GM21723 (cell line): ENCODE data around the gene SCLT1.

Source experiments
- ATAC-seq: cut with Tn5 transposase; IDR thresholded peaks from one replicate; pipeline ENCODE4 v1.9.1; 2021; ENCODE audit warnings: mild to moderate bottlenecking, moderate library complexity; ENCODE audit not compliant: unreplicated experiment

Gene SCLT1

GRCh38 chr4:128961405-128961804 is 131.9 kb downstream of the SCLT1 start:
- ATAC-seq, result no peak

GRCh38 chr4:128958194-128958593 is 135.1 kb downstream of the SCLT1 start:
- no peak for ATAC-seq

GRCh38 chr4:128957459-128957858 is 135.9 kb downstream of the SCLT1 start:
- no peak for ATAC-seq

- no peak for ATAC-seq
Measured at GRCh38 chr4:128955751-128956150, 137.6 kb downstream of the SCLT1 start.

- ATAC-seq, result no peak
Measured at GRCh38 chr4:128954941-128955340, 138.4 kb downstream of the SCLT1 start.

GRCh38 chr4:128951316-128951715 is 142.0 kb downstream of the SCLT1 start:
- ATAC-seq, result no peak

GRCh38 chr4:128950796-128951195 is 142.5 kb downstream of the SCLT1 start:
- no peak for ATAC-seq

GRCh38 chr4:128946916-128947315 is 146.4 kb downstream of the SCLT1 start:
- ATAC-seq, result no peak

- ATAC-seq, result no peak
Measured at GRCh38 chr4:128942607-128943006, 150.7 kb downstream of the SCLT1 start.

GRCh38 chr4:128940971-128941370 is 152.4 kb downstream of the SCLT1 start:
- ATAC-seq, result no peak

- ATAC-seq, result no peak
Measured at GRCh38 chr4:128930051-128930450, 163.3 kb downstream of the SCLT1 start.

- ATAC-seq, result no peak
Measured at GRCh38 chr4:128924951-128925350, 168.4 kb downstream of the SCLT1 start.

GRCh38 chr4:128921954-128922353 is 171.4 kb downstream of the SCLT1 start:
- ATAC-seq, result no peak

- ATAC-seq, result peak; percentile 84
Measured at GRCh38 chr4:128917781-128918180, 175.6 kb downstream of the SCLT1 start.

GRCh38 chr4:128916832-128917231 is 176.5 kb downstream of the SCLT1 start:
- ATAC-seq, result peak; percentile 64

- ATAC-seq, result no peak
Measured at GRCh38 chr4:128915544-128915943, 177.8 kb downstream of the SCLT1 start.

- ATAC-seq, result peak; percentile 26
Measured at GRCh38 chr4:128913228-128913627, 180.1 kb downstream of the SCLT1 start.

- ATAC-seq, result no peak
Measured at GRCh38 chr4:128908735-128909134, 184.6 kb downstream of the SCLT1 start.

GRCh38 chr4:128907981-128908380 is 185.4 kb downstream of the SCLT1 start:
- ATAC-seq, result no peak

GRCh38 chr4:128906581-128906980 is 186.8 kb downstream of the SCLT1 start:
- no peak for ATAC-seq

GRCh38 chr4:128904821-128905220 is 188.5 kb downstream of the SCLT1 start:
- no peak for ATAC-seq

GRCh38 chr4:128880662-128881061 is 212.7 kb downstream of the SCLT1 start:
- ATAC-seq, result no peak

GRCh38 chr4:128879971-128880370 is 213.4 kb downstream of the SCLT1 start:
- no peak for ATAC-seq

- no peak for ATAC-seq
Measured at GRCh38 chr4:128879283-128879682, 214.1 kb downstream of the SCLT1 start.
